Neural cell (in vitro differentiated cells): ENCODE results near the gene TSPAN18. TPM values are rescaled to one million over a fixed set of nuclear protein-coding genes. Genes with fewer than 3 reads are reported as not detected.

Experiments
- H2AFZ ChIP-seq: fragments of 200-600, 300-800 bp; sonication (generic), shearing (Covaris generic); 2 replicates; pipeline ENCODE4 v1.6.0; 2014; ENCODE audit warnings: low read depth, mild to moderate bottlenecking, antibody characterized with exemption, low read length, moderate library complexity
- H3F3A ChIP-seq: fragments of 200-600 bp; shearing (Covaris generic); 2 replicates; pipeline ENCODE4 v1.6.1; 2016; ENCODE audit warnings: mild to moderate bottlenecking, moderate library complexity, mixed read lengths, antibody characterized with exemption, low read length; ENCODE audit not compliant: insufficient read depth, poor library complexity, severe bottlenecking
- H3K27ac ChIP-seq: fragments of 200-600, 300-800 bp; sonication (generic), shearing (Covaris generic); 2 replicates; pipeline ENCODE4 v1.5.1; 2014; ENCODE audit warnings: mild to moderate bottlenecking, low read length, moderate library complexity
- H3K27me3 ChIP-seq: fragments of 300-800, 200-600 bp; sonication (generic), shearing (Covaris generic); 2 replicates; pipeline ENCODE4 v1.6.0; 2014; ENCODE audit warnings: mild to moderate bottlenecking, low read depth, low read length, moderate library complexity; ENCODE audit not compliant: insufficient read depth
- H3K36me3 ChIP-seq: fragments of 300-800, 200-600 bp; sonication (generic), shearing (Covaris generic); 2 replicates; pipeline ENCODE4 v1.5.1; 2014; ENCODE audit warnings: mild to moderate bottlenecking, antibody characterized with exemption, low read length, moderate library complexity; ENCODE audit not compliant: insufficient read depth
- H3K4me2 ChIP-seq: fragments of 300-800, 200-600 bp; sonication (generic), shearing (Covaris generic); 2 replicates; pipeline ENCODE4 v1.6.0; 2014; ENCODE audit warnings: mild to moderate bottlenecking, low read length
- H3K4me3 ChIP-seq: fragments of 300-800, 200-600 bp; sonication (generic), shearing (Covaris generic); 2 replicates; pipeline ENCODE4 v1.5.1; 2014; ENCODE audit warnings: mild to moderate bottlenecking, low read length, moderate library complexity
- H3K79me2 ChIP-seq: fragments of 200-600 bp; shearing (Covaris generic); replicated peaks from 2 replicates; pipeline ENCODE4 v1.6.0; 2014; ENCODE audit warnings: mild to moderate bottlenecking, low read length, moderate library complexity; ENCODE audit not compliant: insufficient read depth
- H3K9ac ChIP-seq: fragments of 300-800, 200-600 bp; sonication (generic), shearing (Covaris generic); 2 replicates; pipeline ENCODE4 v1.6.1; 2016; ENCODE audit warnings: mild to moderate bottlenecking, low read length, mixed read lengths
- H3K9me2 ChIP-seq: fragments of 200-600 bp; shearing (Covaris generic); 2 replicates; pipeline ENCODE4 v1.6.1; 2016; ENCODE audit warnings: mild to moderate bottlenecking, low read length, mixed read lengths; ENCODE audit not compliant: insufficient read depth
- H3K9me3 ChIP-seq: fragments of 200-600, 300-800 bp; sonication (generic), shearing (Covaris generic); 2 replicates; pipeline ENCODE4 v1.6.1; 2016; ENCODE audit warnings: mild to moderate bottlenecking, mixed run types, low read length, moderate library complexity, mixed read lengths
- H4K20me1 ChIP-seq: fragments of 200-600 bp; shearing (Covaris generic); 2 replicates; pipeline ENCODE4 v1.6.1; 2016; ENCODE audit warnings: mild to moderate bottlenecking, mixed run types; ENCODE audit not compliant: insufficient read depth
- CTCF ChIP-seq: fragments of 450-650 bp; IDR thresholded peaks from 2 replicates; pipeline ENCODE4 v1.5.1; 2014; ENCODE audit warnings: antibody characterized with exemption, mild to moderate bottlenecking, moderate library complexity; ENCODE audit not compliant: poor library complexity, severe bottlenecking
- EP300 ChIP-seq: fragments of 450-650 bp; conservative IDR thresholded peaks from 2 replicates; pipeline ENCODE4 v1.6.1; 2014; ENCODE audit warnings: antibody characterized with exemption, mild to moderate bottlenecking, moderate library complexity; ENCODE audit not compliant: poor library complexity, severe bottlenecking
- EZH2 ChIP-seq: fragments of 200-600, 300-800 bp; shearing (Covaris generic), sonication (generic); IDR thresholded peaks from 2 replicates; pipeline ENCODE4 v1.6.1; 2014; ENCODE audit warnings: antibody characterized with exemption, low read length, borderline replicate concordance, mild to moderate bottlenecking; ENCODE audit not compliant: insufficient read depth, poor library complexity, severe bottlenecking
- MXI1 ChIP-seq: fragments of 450-650 bp; conservative IDR thresholded peaks from 2 replicates; pipeline ENCODE4 v1.6.1; 2014; ENCODE audit warnings: antibody characterized with exemption, mild to moderate bottlenecking; ENCODE audit not compliant: poor library complexity, severe bottlenecking
- POLR2AphosphoS5 ChIP-seq: IDR thresholded peaks from 2 replicates; pipeline ENCODE4 v1.6.1; 2012
- RAD21 ChIP-seq: fragments of 450-650 bp; conservative IDR thresholded peaks from 2 replicates; pipeline ENCODE4 v1.6.1; 2014; ENCODE audit warnings: antibody characterized with exemption, mild to moderate bottlenecking, moderate library complexity
- REST ChIP-seq: IDR thresholded peaks from 2 replicates; pipeline ENCODE4 v1.6.1; 2012; ENCODE audit warnings: borderline replicate concordance
- SMC3 ChIP-seq: fragments of 450-650 bp; conservative IDR thresholded peaks from 2 replicates; pipeline ENCODE4 v1.6.1; 2014; ENCODE audit warnings: antibody characterized with exemption, mild to moderate bottlenecking, moderate library complexity; ENCODE audit not compliant: poor library complexity
- TAF1 ChIP-seq: IDR thresholded peaks from 2 replicates; pipeline ENCODE4 v1.6.1; 2012; ENCODE audit warnings: low read depth
- polyA plus RNA-seq: library from polyadenylated mRNA; depleted of rRNA; stranded (reverse); fragments of >200 nt; gene quantifications from 2 replicates; pipeline ENCODE4 v1.2.3, GENCODE V29; 2014

The TSPAN18 gene
- polyA plus RNA-seq, 1 donor from 2014 or later, result 8.4 TPM

- Histone ChIP-seq H3F3A (no peaks in the 10 kb centered on the region), H4K20me1 (no peaks in the 10 kb centered on the region), H3K27ac (peak overlapping the region; percentile 88), H3K9me3 (no peaks in the 10 kb centered on the region), H2AFZ (peak overlapping the region; percentile 56), H3K9ac (peak overlapping the region; percentile 71), H3K9me2 (no peaks in the 10 kb centered on the region), H3K79me2 (no peaks in the 10 kb centered on the region), H3K4me2 (peak overlapping the region; percentile 36), H3K27me3 (no peaks in the 10 kb centered on the region), H3K4me3 (peak overlapping the region; percentile 30), H3K36me3 (no peaks in the 10 kb centered on the region)
- TF ChIP-seq REST (peak; percentile 54), SMC3 (peak; percentile 28), RAD21 (peak; percentile 29), CTCF (no peak), EP300 (peak; percentile 78), EZH2 (no peak), POLR2AphosphoS5 (peak; percentile 66), TAF1 (no peak), MXI1 (peak; percentile 9)
These were observed 247.1 kb downstream of the TSPAN18 start for GRCh38 chr11:44973632-44974401.

- Histone ChIP-seq H3K79me2 (no peaks in the 10 kb centered on the region), H3K27me3 (no peaks in the 10 kb centered on the region), H3K9me3 (no peaks in the 10 kb centered on the region), H4K20me1 (no peaks in the 10 kb centered on the region), H2AFZ (peak overlapping the region; percentile 56), H3K4me3 (peak overlapping the region; percentile 30), H3K9me2 (no peaks in the 10 kb centered on the region), H3K9ac (peak overlapping the region; percentile 71), H3F3A (no peaks in the 10 kb centered on the region), H3K36me3 (no peaks in the 10 kb centered on the region), H3K4me2 (no peak overlapping the region), H3K27ac (peak overlapping the region; percentile 88)
- no peak for TF ChIP-seq MXI1
- no peak for TF ChIP-seq REST
- TF ChIP-seq TAF1, result no peak
- TF ChIP-seq EP300, result no peak
- TF ChIP-seq RAD21, result no peak
- no peak for TF ChIP-seq CTCF
- TF ChIP-seq EZH2, result no peak
- TF ChIP-seq POLR2AphosphoS5, result no peak
- TF ChIP-seq SMC3, result no peak
These were observed 247.7 kb downstream of the TSPAN18 start for GRCh38 chr11:44974402-44975000.
